Peyer's patch (tissue), 4 donors: ENCODE measurements around the gene UMODL1.

ENCODE experiments used
- CTCF ChIP-seq, 6 experiments: fragments of 450-650 bp in 4 of 6; fragments of 200-600 bp in 2 of 6; sonication (generic) in 1 of 6; IDR thresholded peaks; one replicate each; pipeline ENCODE4 v1.5.1; 2017 to 2019; ENCODE audit warnings: antibody characterized with exemption in 6 of 6, mild to moderate bottlenecking in 3 of 6, moderate library complexity in 1 of 6
- POLR2A ChIP-seq, 2 donors: fragments of 450-650 bp; IDR thresholded peaks; one replicate each; pipeline ENCODE4 v1.5.1; 2017; ENCODE audit warnings: antibody characterized with exemption in 2 of 2, mild to moderate bottlenecking in 2 of 2, moderate library complexity in 2 of 2

- TF ChIP-seq CTCF (IDR thresholded peaks at IDR 0.05) (no peak), POLR2A (IDR thresholded peaks at IDR 0.05) (no peak)
Measured at GRCh38 chr21:42144221-42144620, 73.1 kb downstream of the UMODL1 start.
